Activated CD4-positive, CD25-positive, alpha-beta regulatory T cell treated with anti-CD3 and anti-CD28 coated beads, Interleukin-2, amount 50 U/mL, for 72 hours (primary cell): ENCODE data around the gene MRPL1.
A peak's percentile ranks its signal among the peaks of the same experiment; 100 is the strongest.
"Not testable (repeated sequence)": the region's sequence is repeated elsewhere in the genome, so short reads cannot be mapped to it uniquely, and the experiment has no call there.

Experiments used
- DNase-seq: peaks from one replicate; pipeline ENCODE4 v3.0.0; 2021

Gene MRPL1

DNA sequence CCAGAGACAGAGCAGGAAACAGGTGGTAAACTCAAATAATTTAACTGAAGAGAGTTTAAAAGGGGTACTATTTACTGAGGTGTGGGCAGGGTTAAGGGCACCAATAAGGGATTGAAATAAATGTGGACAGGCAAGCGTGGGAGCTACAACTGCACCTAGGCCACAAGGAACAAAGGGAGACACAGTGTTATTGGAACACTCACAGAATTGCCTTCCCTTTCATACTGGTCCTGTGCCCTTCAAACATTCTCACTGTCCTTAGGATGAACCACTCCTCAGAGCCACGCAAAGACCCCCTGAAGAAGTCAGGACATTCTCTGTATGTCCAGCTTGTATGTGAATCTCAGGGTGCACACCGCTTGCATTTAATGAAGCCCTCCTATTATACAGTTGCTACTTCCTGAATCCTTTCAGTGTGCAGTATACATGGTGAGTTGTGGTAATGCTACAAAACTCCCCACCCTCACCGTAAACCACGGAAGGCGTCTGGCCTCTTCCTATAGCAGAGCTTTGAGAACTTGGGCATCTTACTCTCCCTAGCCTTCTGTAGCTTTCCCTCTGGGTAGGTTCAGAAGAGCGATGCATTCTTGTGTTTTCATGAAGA lies 9.6 kb upstream of the MRPL1 start:
- peak; percentile 43 for DNase-seq

- no peak for DNase-seq
These were observed 8.1 kb upstream of the MRPL1 start for GRCh38 chr4:77854431-77855111.

GRCh38 chr4:77856152-77856551 lies 6.5 kb upstream of the MRPL1 start:
- DNase-seq, result no peak

DNA sequence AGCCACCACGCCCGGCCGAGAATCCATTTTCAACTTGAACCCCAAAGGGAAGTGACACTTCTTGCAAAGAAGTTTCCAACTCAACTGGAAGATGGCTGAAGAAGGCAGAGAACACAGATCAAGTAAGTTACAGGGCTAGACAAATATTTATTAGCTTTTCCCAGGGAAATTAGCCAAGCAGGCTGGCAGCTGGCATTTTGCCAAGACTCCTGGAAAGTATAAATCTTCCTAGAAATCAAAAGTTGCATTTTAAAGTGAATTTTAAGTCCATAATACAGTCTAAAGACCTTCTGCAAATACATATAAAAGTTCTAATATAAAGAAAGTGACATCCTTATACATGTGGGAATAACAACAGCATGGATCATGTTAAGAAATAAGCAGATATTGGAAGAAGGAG lies 3.4 kb upstream of the MRPL1 start:
- no peak for DNase-seq

GRCh38 chr4:77861495-77861894 lies 1.1 kb upstream of the MRPL1 start:
- no peak for DNase-seq

GRCh38 chr4:77863341-77863740 lies 711 bp downstream of the MRPL1 start:
- not testable (repeated sequence) for DNase-seq

DNA sequence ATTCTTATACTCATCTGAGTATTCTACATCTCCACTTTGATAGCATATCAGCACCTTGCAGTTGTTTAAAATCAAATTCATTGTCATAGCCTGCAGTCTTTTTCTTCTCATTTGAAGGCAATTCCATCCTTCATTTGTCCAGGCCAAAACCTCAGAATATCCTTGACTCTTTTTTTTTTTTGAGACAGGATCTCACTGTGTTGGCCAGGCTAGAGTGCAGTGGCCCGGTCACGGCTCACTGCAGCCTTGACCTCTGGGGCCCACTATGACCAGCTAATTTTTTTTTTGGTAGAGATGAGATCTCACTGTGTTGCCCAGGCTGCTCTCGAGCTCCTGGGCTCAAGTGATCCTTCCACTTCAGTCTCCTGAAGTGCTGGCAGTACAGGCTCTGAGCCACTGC lies 2.6 kb downstream of the MRPL1 start:
- DNase-seq, result no peak

DNA sequence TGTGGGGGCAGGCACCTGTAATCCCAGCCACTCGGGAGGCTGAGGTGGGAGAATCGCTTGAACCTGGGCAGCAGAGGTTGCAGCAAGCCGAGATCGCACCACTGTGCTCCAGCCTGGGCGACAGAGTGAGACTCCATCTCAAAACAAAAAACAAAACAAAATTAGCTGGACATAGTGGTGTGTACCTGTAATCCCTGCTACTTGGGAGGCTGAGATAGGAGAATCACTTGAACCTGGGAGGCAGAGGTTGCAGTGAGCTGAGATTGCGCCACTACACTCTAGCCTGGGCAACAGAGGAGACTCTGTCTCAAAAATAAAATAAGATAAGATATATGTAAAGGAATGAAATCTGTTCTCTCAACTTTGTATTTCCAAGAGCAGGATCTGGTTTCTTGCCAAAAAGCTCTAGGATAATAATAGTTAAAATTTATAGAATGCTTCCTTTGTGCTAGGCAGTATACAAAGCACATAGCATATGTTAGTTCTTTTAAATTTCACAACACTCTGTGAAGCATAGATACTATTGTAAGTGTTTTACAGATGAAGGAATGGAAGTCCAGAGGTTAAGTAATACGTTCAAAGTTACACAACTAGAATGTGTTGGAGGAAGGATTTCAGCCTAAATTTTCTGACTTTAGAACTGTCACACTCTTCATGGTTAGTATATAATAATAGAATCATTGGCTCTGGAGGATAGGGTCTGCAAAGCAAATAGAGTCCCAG lies 10.3 kb downstream of the MRPL1 start:
- DNase-seq, result no peak

GRCh38 chr4:77877167-77877566 lies 14.5 kb downstream of the MRPL1 start:
- no peak for DNase-seq

GRCh38 chr4:77877771-77878565 lies 15.3 kb downstream of the MRPL1 start:
- DNase-seq, result no peak

DNA sequence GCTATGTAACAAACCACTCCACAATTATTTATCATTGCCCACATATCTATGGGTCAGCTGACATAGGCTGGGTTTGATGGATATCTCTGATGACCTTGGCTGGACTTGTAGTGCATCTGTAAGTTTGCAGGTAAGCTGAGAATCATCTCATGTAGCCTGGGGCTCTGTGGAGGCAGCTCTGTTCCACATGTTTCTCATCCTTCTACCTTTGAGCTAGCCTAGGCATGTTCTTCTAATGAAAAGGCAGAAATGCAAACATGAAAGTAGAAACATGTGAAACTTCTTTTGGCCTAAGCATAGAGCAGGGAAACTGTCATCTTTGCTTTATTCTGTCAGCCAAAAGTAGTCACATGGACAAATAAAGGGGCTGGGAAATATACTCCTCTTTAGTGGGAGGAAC lies 18.2 kb downstream of the MRPL1 start:
- no peak for DNase-seq

GRCh38 chr4:77881460-77882295 lies 19.0 kb downstream of the MRPL1 start:
- no peak for DNase-seq

DNA sequence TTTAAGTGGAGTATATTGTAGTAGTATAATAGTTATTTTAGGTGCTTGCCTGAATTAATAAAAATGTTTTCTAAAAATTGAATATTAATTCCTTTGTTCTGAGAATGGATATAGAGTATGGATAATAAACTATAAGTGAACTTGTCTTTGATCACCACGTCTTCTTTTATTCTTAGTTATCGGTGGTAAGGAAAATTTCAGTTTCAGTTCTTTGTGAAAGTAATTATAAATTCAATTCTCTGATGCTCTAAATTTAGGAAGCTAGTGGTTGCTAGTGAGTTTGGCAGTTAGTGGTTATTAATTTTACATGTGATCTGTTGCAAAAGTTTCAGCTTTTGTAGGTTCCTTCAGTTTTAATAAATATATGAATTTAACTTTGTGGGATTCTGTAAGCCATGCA lies 30.8 kb downstream of the MRPL1 start:
- DNase-seq, result no peak

GRCh38 chr4:77899607-77900006 lies 37.0 kb downstream of the MRPL1 start:
- DNase-seq, result no peak

- no peak for DNase-seq
These were observed 40.6 kb downstream of the MRPL1 start for GRCh38 chr4:77903186-77903585.

GRCh38 chr4:77905651-77906263 lies 43.1 kb downstream of the MRPL1 start:
- DNase-seq, result no peak

DNA sequence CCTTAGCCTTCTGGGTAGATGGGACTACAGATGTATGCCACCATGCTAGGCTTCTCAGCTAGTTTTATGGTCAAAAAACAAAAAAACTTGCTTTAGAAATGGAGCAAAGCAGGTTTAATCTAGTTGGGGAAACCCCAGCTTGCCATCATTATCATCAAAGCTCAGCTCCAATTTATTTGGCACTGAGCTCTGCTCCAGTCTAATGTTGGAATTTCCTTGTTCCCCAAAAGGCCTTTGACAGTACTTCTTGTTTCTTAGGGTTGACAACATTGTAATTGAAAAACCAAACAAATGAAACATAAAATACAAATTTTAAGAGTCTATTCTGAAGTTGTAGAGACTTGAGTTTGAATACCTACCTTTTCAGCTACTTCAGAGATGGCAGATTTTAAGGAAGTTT lies 48.0 kb downstream of the MRPL1 start:
- DNase-seq, result no peak

DNA sequence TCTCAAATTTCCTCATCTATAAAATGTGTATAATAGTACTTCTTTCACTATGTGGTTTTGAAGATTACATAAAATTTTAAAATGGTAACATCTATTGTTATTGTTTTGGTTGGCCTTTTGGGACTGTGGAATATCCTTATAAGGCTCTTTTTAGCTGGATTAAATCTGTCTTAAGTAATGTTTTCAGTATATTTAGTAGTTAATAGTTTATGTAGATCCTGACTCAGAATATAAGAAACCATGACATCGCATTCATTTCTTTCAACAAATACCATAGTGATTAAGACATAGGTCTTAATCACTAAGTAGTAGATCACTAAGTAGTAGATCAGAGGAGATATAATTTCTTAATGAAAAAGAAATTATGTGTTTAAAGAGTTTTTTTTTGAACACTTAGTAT lies 48.5 kb downstream of the MRPL1 start:
- DNase-seq, result no peak

GRCh38 chr4:77911842-77912450 lies 49.3 kb downstream of the MRPL1 start:
- DNase-seq, result no peak

DNA sequence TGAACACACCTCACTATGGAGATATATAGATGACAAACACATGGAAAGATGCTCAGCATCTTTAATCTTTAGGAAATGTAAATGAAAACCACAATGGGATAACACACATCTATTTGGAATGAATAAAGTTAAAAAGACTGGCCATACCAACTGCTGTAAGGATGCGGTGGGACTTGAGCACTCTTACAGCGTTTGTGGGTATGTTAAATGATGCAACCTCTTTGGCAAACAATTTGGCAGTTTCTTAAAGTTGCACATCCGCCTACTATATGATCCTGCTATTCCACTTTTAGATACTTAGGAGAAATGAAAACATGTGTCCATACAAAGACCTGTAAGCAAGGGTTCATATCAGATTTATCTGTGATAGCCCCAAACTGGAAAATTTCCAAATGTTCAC lies 50.7 kb downstream of the MRPL1 start:
- no peak for DNase-seq

DNA sequence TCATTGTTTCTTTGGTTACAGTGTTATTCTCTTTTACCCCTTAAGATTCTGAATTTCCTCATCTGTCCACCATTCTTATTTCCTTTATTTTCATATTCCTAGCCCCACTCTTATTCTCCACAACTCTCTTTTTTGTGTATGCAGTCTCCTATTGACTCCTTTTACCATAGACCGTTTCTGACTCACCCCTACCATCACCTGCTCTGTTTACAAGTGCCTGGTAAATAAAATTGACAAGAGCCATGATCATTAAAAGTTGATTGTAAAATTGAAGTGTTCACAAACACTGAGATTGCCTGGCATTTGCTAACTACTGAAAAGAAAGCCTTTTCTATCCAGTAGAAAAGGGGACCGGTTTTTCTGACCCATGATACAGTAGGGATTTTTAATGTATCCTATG lies 54.4 kb downstream of the MRPL1 start:
- DNase-seq, result no peak

GRCh38 chr4:77917601-77918000 lies 55.0 kb downstream of the MRPL1 start:
- DNase-seq, result no peak
